Inflammatory macrophage treated with lipopolysaccharide for 4 hours (primary cell): ENCODE data around the gene BBC3.

Source experiments
- DNase-seq: peaks from one replicate; pipeline ENCODE4 v3.0.0-alpha.2; 2020

Gene BBC3

GRCh38 chr19:47188507-47189033, 42.4 kb downstream of the BBC3 start:
- no peak for DNase-seq

- DNase-seq: no peak
These were observed 43.2 kb downstream of the BBC3 start for GRCh38 chr19:47187797-47188196.

GRCh38 chr19:47187335-47187655, 43.7 kb downstream of the BBC3 start:
- DNase-seq: no peak

GRCh38 chr19:47186446-47187334, 44.3 kb downstream of the BBC3 start:
- no peak for DNase-seq

GRCh38 chr19:47183601-47184000, 47.4 kb downstream of the BBC3 start:
- DNase-seq: no peak

- no peak for DNase-seq
These were observed 51.2 kb downstream of the BBC3 start for GRCh38 chr19:47179653-47180310.

GRCh38 chr19:47176627-47177090, 54.3 kb downstream of the BBC3 start:
- DNase-seq: no peak

- DNase-seq: no peak
These were observed 54.9 kb downstream of the BBC3 start for GRCh38 chr19:47176071-47176626.

GRCh38 chr19:47172666-47173455, 58.1 kb downstream of the BBC3 start:
- no peak for DNase-seq
